HUES48 (cell line): ENCODE measurements around the gene RFPL2.
"Not testable (repeated sequence)": the region's sequence is repeated elsewhere in the genome, so short reads cannot be mapped to it uniquely, and the experiment has no call there.

Experiments
- H3K27ac ChIP-seq: one replicate; pipeline ENCODE4 v1.7.0; 2013; ENCODE audit warnings: low read depth, low read length, inconsistent platforms
- H3K27me3 ChIP-seq: 2 replicates; pipeline ENCODE4 v1.6.1; 2013; ENCODE audit warnings: mild to moderate bottlenecking, low read length; ENCODE audit not compliant: control insufficient read depth, insufficient read depth
- H3K36me3 ChIP-seq: 2 replicates; pipeline ENCODE4 v1.6.1; 2013; ENCODE audit warnings: low read length; ENCODE audit not compliant: control insufficient read depth, insufficient read depth
- H3K4me1 ChIP-seq: 2 replicates; pipeline ENCODE4 v1.6.1; 2013; ENCODE audit warnings: mild to moderate bottlenecking, low read length; ENCODE audit not compliant: control insufficient read depth, insufficient read depth
- H3K4me3 ChIP-seq: 2 replicates; pipeline ENCODE4 v1.5.1; 2013; ENCODE audit warnings: mild to moderate bottlenecking, low read depth, low read length
- H3K9ac ChIP-seq: 2 replicates; pipeline ENCODE4 v1.6.1; 2013; ENCODE audit warnings: mild to moderate bottlenecking, low read depth, low read length, moderate library complexity
- H3K9me3 ChIP-seq: 2 replicates; pipeline ENCODE4 v1.6.1; 2013; ENCODE audit warnings: low read length; ENCODE audit not compliant: control insufficient read depth, insufficient read depth

RFPL2 gene

GRCh38 chr22:32205974-32206773 is 1.3 kb upstream of the RFPL2 start:
- Histone ChIP-seq H3K9ac (no peak overlapping the region), H3K36me3 (no peaks in the 10 kb centered on the region), H3K4me1 (peaks cover 3% of the 10 kb centered on the region; the same call in 1 of the 2 replicates), H3K27me3 (peaks cover 40% of the 10 kb centered on the region), H3K4me3 (no peak overlapping the region), H3K27ac (no peak overlapping the region), H3K9me3 (no peaks in the 10 kb centered on the region)

GRCh38 chr22:32204040-32204855 is 625 bp downstream of the RFPL2 start:
- Histone ChIP-seq H3K9me3 (no peaks in the 10 kb centered on the region), H3K4me3 (peak overlapping the region; percentile 59), H3K36me3 (no peaks in the 10 kb centered on the region), H3K27me3 (peaks cover 40% of the 10 kb centered on the region), H3K9ac (no peak overlapping the region), H3K27ac (no peak overlapping the region), H3K4me1 (peaks cover 3% of the 10 kb centered on the region; the same call in 1 of the 2 replicates)

DNA sequence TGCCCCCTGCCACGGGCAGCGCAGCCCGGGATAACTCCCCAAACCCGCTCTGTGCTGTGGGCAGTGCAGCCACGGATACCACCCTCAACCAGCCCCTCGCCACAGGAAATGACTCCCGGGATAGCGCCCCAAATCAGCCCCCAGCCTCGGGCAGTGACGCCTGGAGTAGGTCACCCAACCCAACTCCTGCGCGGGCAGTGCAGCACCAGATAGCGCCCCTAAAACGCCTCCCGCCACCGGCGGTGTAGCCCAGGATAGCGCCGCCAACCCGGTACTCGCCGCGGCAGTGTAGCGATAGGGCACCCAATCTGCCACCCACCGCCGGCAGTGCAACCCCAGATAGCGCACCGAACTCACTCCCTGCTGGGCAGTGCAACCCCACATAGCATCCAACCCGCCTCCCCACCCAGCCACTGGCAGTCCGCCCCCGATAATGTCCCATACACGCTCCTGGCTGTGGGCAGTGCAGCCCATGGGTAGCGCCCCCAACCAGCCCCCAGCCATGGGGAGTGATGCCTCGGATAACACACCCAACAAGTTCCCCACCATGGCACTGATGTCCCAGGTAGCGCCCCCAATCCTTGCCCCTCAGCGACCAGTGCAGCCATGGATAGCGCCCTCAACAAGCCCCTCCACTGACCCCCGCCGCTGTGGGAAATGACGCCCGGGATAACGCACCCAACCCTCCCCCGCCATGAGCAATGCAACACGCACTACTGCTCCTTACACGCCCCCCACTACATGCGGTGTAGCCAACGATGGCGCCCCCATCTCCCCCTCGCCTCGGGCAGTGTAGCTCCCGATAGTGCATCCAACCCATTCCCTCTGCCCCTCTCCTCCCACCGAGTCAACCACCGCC is 1.5 kb downstream of the RFPL2 start:
- Histone ChIP-seq H3K9me3 (no peaks in the 10 kb centered on the region), H3K9ac (no peak overlapping the region), H3K27ac (no peak overlapping the region), H3K27me3 (peaks cover 40% of the 10 kb centered on the region), H3K4me1 (peaks cover 3% of the 10 kb centered on the region; the same call in 1 of the 2 replicates), H3K4me3 (peak overlapping the region; percentile 59), H3K36me3 (no peaks in the 10 kb centered on the region)

DNA sequence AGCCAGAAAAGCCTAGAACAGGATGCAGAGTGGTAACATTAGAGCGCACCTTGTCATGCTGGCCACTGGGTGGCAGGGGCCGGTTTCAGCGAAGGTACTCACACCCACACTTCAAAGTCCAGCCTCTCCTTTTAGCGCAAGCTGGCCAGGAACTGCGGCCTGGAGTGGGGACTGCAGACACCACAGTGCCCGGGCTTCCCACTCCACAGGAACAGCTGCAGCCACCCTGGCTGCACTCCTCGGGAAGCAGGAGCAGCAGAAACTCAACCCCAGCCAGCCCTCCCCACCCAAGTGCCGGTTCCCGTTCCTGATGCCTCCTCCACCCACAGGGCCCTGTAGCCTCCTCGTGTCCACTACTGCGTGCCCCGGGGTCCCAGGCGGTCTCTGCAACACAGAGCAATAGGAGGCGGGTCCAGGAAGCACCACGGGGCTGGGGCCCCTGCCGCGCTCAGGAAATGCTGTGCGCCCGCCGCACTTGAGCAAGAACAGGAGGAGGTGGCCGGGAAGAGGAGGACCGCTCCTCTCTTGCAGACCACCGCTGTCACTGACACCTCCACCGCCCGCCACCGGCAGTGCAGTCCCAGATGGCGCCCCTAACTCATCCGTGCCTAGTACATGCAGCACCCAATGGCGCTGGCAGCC is 2.2 kb downstream of the RFPL2 start:
- H3K27me3 ChIP-seq: peaks cover 40% of the 10 kb centered on the region
- H3K9me3 ChIP-seq: no peaks in the 10 kb centered on the region
- H3K27ac ChIP-seq: no peak overlapping the region
- H3K9ac ChIP-seq: no peak overlapping the region
- no peaks in the 10 kb centered on the region for H3K36me3 ChIP-seq
- H3K4me1 ChIP-seq: peaks cover 3% of the 10 kb centered on the region; the same call in 1 of the 2 replicates
- peak overlapping the region; percentile 59 for H3K4me3 ChIP-seq

DNA sequence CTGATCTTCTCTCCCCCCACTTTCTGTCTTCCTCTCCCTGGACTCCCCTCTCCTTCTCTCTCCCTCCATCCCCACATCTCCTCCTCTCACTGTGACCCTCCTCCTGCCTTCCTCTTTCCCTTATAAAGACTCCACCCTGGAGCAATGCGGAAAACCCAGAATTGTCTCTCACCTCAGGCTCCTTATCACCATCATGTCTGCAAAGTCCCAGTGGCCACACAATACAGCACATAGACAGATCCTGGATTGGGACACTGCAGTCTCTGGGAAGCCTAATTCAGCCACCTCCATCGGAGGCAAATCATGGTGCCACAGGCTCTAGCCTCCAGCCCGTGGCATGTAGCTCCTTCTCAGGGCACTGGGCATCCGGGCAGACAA is 2.7 kb downstream of the RFPL2 start:
- Histone ChIP-seq H3K4me1 (peaks cover 3% of the 10 kb centered on the region; the same call in 1 of the 2 replicates), H3K36me3 (no peaks in the 10 kb centered on the region), H3K27me3 (peaks cover 40% of the 10 kb centered on the region), H3K9ac (no peak overlapping the region), H3K9me3 (no peaks in the 10 kb centered on the region), H3K4me3 (no peak overlapping the region), H3K27ac (no peak overlapping the region)

DNA sequence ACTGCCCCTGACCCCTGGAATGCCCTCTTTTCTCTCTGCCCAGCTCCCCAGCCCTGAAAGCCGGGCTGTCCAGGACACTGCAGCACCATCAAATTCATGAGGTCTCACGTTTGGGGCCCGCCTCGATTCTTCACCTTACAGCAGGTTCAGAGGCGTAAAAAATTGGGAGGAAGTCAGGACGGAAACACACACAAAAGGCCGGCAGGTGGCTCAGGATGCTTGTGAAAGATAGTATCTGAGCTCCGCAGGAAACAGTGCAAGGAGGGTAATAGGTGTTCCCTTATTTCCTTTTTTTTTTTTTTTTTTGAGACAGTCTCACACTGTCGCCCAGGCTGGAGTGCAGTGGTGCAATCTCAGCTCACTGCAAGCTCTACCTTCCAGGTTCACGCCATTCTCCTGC is 4.1 kb downstream of the RFPL2 start:
- Histone ChIP-seq H3K9ac (no peak overlapping the region), H3K27me3 (peaks cover 34% of the 10 kb centered on the region), H3K27ac (no peak overlapping the region), H3K36me3 (no peaks in the 10 kb centered on the region), H3K4me3 (no peak overlapping the region), H3K4me1 (peaks cover 3% of the 10 kb centered on the region; the same call in 1 of the 2 replicates), H3K9me3 (no peaks in the 10 kb centered on the region)

- H3K9ac ChIP-seq: no peak overlapping the region
- no peak overlapping the region for H3K4me3 ChIP-seq
- H3K36me3 ChIP-seq: no peaks in the 10 kb centered on the region
- peaks cover 3% of the 10 kb centered on the region; the same call in 1 of the 2 replicates for H3K4me1 ChIP-seq
- no peak overlapping the region for H3K27ac ChIP-seq
- H3K9me3 ChIP-seq: no peaks in the 10 kb centered on the region
- H3K27me3 ChIP-seq: peaks cover 30% of the 10 kb centered on the region
Measured at GRCh38 chr22:32199961-32200360, 4.9 kb downstream of the RFPL2 start.

DNA sequence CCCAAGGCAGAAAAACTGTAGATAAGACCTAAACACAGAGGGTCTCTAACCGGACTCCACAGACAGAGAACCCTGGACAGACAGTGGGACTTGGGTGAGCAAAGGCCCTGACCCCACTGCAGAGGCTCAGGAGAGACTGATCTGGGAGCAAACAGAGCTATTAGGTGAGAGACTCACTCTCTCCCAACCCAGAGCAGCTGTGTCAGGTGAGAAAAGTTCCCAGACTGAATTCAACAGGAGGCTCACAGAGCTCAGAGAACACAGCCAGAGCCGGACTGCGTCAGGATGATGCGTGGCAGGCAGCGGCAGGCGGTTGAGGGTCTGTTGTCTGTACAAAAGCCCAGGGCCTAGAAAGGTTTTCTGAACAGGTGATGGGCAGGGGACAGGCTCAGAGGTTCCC is 5.5 kb downstream of the RFPL2 start:
- H3K9ac ChIP-seq: no peak overlapping the region
- no peaks in the 10 kb centered on the region for H3K36me3 ChIP-seq
- H3K27me3 ChIP-seq: peaks cover 24% of the 10 kb centered on the region
- H3K9me3 ChIP-seq: no peaks in the 10 kb centered on the region
- no peak overlapping the region for H3K27ac ChIP-seq
- no peaks in the 10 kb centered on the region; the same call in 1 of the 2 replicates for H3K4me1 ChIP-seq
- no peak overlapping the region for H3K4me3 ChIP-seq

GRCh38 chr22:32197553-32198226 is 7.2 kb downstream of the RFPL2 start:
- not testable (repeated sequence) for H3K36me3 ChIP-seq, H3K27ac ChIP-seq, H3K9me3 ChIP-seq, H3K27me3 ChIP-seq, H3K4me1 ChIP-seq, H3K9ac ChIP-seq, H3K4me3 ChIP-seq

GRCh38 chr22:32195900-32196299 is 9.0 kb downstream of the RFPL2 start:
- H3K9me3 ChIP-seq, H3K4me1 ChIP-seq, H3K9ac ChIP-seq, H3K4me3 ChIP-seq, H3K36me3 ChIP-seq, H3K27me3 ChIP-seq, H3K27ac ChIP-seq: not testable (repeated sequence)
